ENCODE measurements around the gene LAMA2. TPM values are rescaled to one million over a fixed set of nuclear protein-coding genes. Genes with fewer than 3 reads are reported as not detected.

Gene LAMA2
- total RNA-seq, 1 experiment from 2014 or later: 4.2 TPM

GRCh38 chr6:128929869-128930268 lies 46.9 kb downstream of the LAMA2 start:
- Mint-ChIP-seq H3K9me3 (no peaks in the 10 kb centered on the region), H3K27ac (0 out of 7 replicates have a peak overlapping the region, but pooled peaks of 1 of the 3 experiments have one; percentile 5), H3K36me3 (ENCODE audit: insufficient read depth in 1 of 3, low read depth in 3 of 3) (no peaks in the 10 kb centered on the region), H3K4me1 (no peaks in the 10 kb centered on the region), H3K4me3 (no peak overlapping the region), H3K27me3 (ENCODE audit: low read depth) (no peaks in the 10 kb centered on the region)
- Histone ChIP-seq H2BK5ac (ENCODE audit: insufficient read length, low read length) (no peak overlapping the region), H3K9ac (ENCODE audit: extremely low read depth, insufficient read length, low read length) (no peak overlapping the region), H2BK12ac (ENCODE audit: insufficient read length, low read depth, low read length) (no peak overlapping the region), H3K79me1 (ENCODE audit: insufficient read depth, low read depth, low read length, poor library complexity, severe bottlenecking) (no peaks in the 10 kb centered on the region), H3T11ph (ENCODE audit: low read length) (no peak overlapping the region), H3K4me2 (ENCODE audit: insufficient read depth, insufficient read length, low read length) (no peak overlapping the region), H3K23me2 (ENCODE audit: insufficient read length, low read depth, low read length, poor library complexity, severe bottlenecking) (no peaks in the 10 kb centered on the region), H4K20me1 (ENCODE audit: control insufficient read depth, insufficient read depth, insufficient read length) (no peaks in the 10 kb centered on the region), H4K8ac (replicated peaks; ENCODE audit: insufficient read length, low read depth, low read length) (no peak overlapping the region), H3K56ac (ENCODE audit: insufficient read length, low read depth, low read length) (no peak overlapping the region), H4K5ac (ENCODE audit: insufficient read length, low read depth, low read length) (no peak overlapping the region), H2AK5ac (ENCODE audit: insufficient read length, low read length) (no peak overlapping the region), H2BK120ac (ENCODE audit: low read depth, low read length, poor library complexity, severe bottlenecking) (no peak overlapping the region), H3K18ac (ENCODE audit: insufficient read length, low read depth, low read length) (no peak overlapping the region), H2AFZ (ENCODE audit: low read length) (no peak overlapping the region), H3K27ac (ENCODE audit: insufficient read length, low read depth, low read length) (no peak overlapping the region), H3K4ac (ENCODE audit: low read depth, low read length) (no peak overlapping the region), H2BK20ac (ENCODE audit: low read depth, low read length, poor library complexity, severe bottlenecking) (no peak overlapping the region), H2BK15ac (ENCODE audit: low read depth, low read length) (no peak overlapping the region), H3K14ac (ENCODE audit: insufficient read depth, low read length) (no peak overlapping the region), H4K91ac (ENCODE audit: insufficient read length, low read depth, low read length) (no peak overlapping the region), H3K9me3 (ENCODE audit: control insufficient read depth, low read depth, low read length) (no peaks in the 10 kb centered on the region), H3K27me3 (ENCODE audit: insufficient read depth, low read length) (no peaks in the 10 kb centered on the region), H3K79me2 (ENCODE audit: insufficient read depth, low read length) (no peaks in the 10 kb centered on the region), H3K4me1 (ENCODE audit: insufficient read depth, low read length) (no peaks in the 10 kb centered on the region), H3K23ac (ENCODE audit: insufficient read length, low read depth, low read length) (no peak overlapping the region)
- no peak for DNase-seq
- TF ChIP-seq CTCF (conservative IDR thresholded peaks at IDR 0.05): no peak
- no CpG with 5 or more reads among the region's 34 CpGs for WGBS (ENCODE audit: extremely low coverage, insufficient read length, low lambda C conversion rate)
